ENCODE measurements around the gene RIMBP3B.
"Not testable (repeated sequence)": the region's sequence is repeated elsewhere in the genome, so short reads cannot be mapped to it uniquely, and the experiment has no call there.

RIMBP3B gene

GRCh38 chr22:21383701-21384467 is at the start of gene RIMBP3B:
Gene RIMBP3B (plus strand): TSS chr22:21383751. CDS start chr22:21383859, 108 bp downstream.
- not testable (repeated sequence) for H3K4me3 ChIP-seq (ENCODE audit: low read depth, low read length); H3K9me3 ChIP-seq (ENCODE audit: severe bottlenecking); H3K27me3 ChIP-seq (ENCODE audit: insufficient read depth, low read depth, severe bottlenecking); DNase-seq; H3K36me3 ChIP-seq; H3K27ac ChIP-seq

GRCh38 chr22:21357527-21357926 is 26.0 kb upstream of the RIMBP3B start:
- not testable (repeated sequence) for DNase-seq; H3K9me3 ChIP-seq (ENCODE audit: severe bottlenecking); H3K36me3 ChIP-seq

GRCh38 chr22:21360525-21360924 is 23.0 kb upstream of the RIMBP3B start:
- DNase-seq; H3K27ac ChIP-seq; H3K4me3 ChIP-seq (ENCODE audit: low read depth, low read length); H3K9me3 ChIP-seq (ENCODE audit: severe bottlenecking); H3K27me3 ChIP-seq (ENCODE audit: insufficient read depth, low read depth, severe bottlenecking); H3K36me3 ChIP-seq: not testable (repeated sequence)

More at GRCh38 chr22:21357527-21357926, 26.0 kb upstream of the RIMBP3B start:
- not testable (repeated sequence) for H3K27ac ChIP-seq; H3K4me3 ChIP-seq (ENCODE audit: low read depth, low read length); H3K27me3 ChIP-seq (ENCODE audit: insufficient read depth, low read depth, severe bottlenecking)

- H3K27me3 ChIP-seq (ENCODE audit: insufficient read depth, low read depth, severe bottlenecking); H3K4me3 ChIP-seq (ENCODE audit: low read depth, low read length); H3K36me3 ChIP-seq; DNase-seq; H3K9me3 ChIP-seq (ENCODE audit: severe bottlenecking); H3K27ac ChIP-seq: not testable (repeated sequence)
These were observed 21.1 kb upstream of the RIMBP3B start for GRCh38 chr22:21362473-21362872.

- not testable (repeated sequence) for H3K4me3 ChIP-seq (ENCODE audit: low read depth, low read length); DNase-seq; H3K27me3 ChIP-seq (ENCODE audit: insufficient read depth, low read depth, severe bottlenecking); H3K27ac ChIP-seq; H3K36me3 ChIP-seq; H3K9me3 ChIP-seq (ENCODE audit: severe bottlenecking)
These were observed 20.5 kb upstream of the RIMBP3B start for GRCh38 chr22:21363061-21363460.

GRCh38 chr22:21363803-21364202 is 19.7 kb upstream of the RIMBP3B start:
- H3K9me3 ChIP-seq (ENCODE audit: severe bottlenecking); H3K27me3 ChIP-seq (ENCODE audit: insufficient read depth, low read depth, severe bottlenecking); H3K27ac ChIP-seq; H3K36me3 ChIP-seq; DNase-seq; H3K4me3 ChIP-seq (ENCODE audit: low read depth, low read length): not testable (repeated sequence)

- H3K4me3 ChIP-seq (ENCODE audit: low read depth, low read length); H3K36me3 ChIP-seq; H3K27ac ChIP-seq; H3K27me3 ChIP-seq (ENCODE audit: insufficient read depth, low read depth, severe bottlenecking); H3K9me3 ChIP-seq (ENCODE audit: severe bottlenecking); DNase-seq: not testable (repeated sequence)
These were observed 19.2 kb upstream of the RIMBP3B start for GRCh38 chr22:21364362-21364761.

GRCh38 chr22:21365337-21365736 is 18.2 kb upstream of the RIMBP3B start:
- not testable (repeated sequence) for H3K27me3 ChIP-seq (ENCODE audit: insufficient read depth, low read depth, severe bottlenecking); H3K9me3 ChIP-seq (ENCODE audit: severe bottlenecking); DNase-seq; H3K27ac ChIP-seq; H3K36me3 ChIP-seq; H3K4me3 ChIP-seq (ENCODE audit: low read depth, low read length)

GRCh38 chr22:21368603-21369310 is 14.8 kb upstream of the RIMBP3B start:
- H3K4me3 ChIP-seq (ENCODE audit: low read depth, low read length); H3K9me3 ChIP-seq (ENCODE audit: severe bottlenecking); H3K36me3 ChIP-seq; H3K27ac ChIP-seq; DNase-seq; H3K27me3 ChIP-seq (ENCODE audit: insufficient read depth, low read depth, severe bottlenecking): not testable (repeated sequence)

GRCh38 chr22:21375880-21376279 is 7.7 kb upstream of the RIMBP3B start:
- not testable (repeated sequence) for H3K4me3 ChIP-seq (ENCODE audit: low read depth, low read length); H3K27me3 ChIP-seq (ENCODE audit: insufficient read depth, low read depth, severe bottlenecking); DNase-seq

GRCh38 chr22:21384468-21385357 is 1.2 kb downstream of the RIMBP3B start:
- H3K4me3 ChIP-seq (ENCODE audit: low read depth, low read length); DNase-seq; H3K36me3 ChIP-seq; H3K27ac ChIP-seq; H3K9me3 ChIP-seq (ENCODE audit: severe bottlenecking); H3K27me3 ChIP-seq (ENCODE audit: insufficient read depth, low read depth, severe bottlenecking): not testable (repeated sequence)

More at GRCh38 chr22:21375880-21376279, 7.7 kb upstream of the RIMBP3B start:
- H3K9me3 ChIP-seq (ENCODE audit: severe bottlenecking); H3K36me3 ChIP-seq; H3K27ac ChIP-seq: not testable (repeated sequence)

- not testable (repeated sequence) for H3K9me3 ChIP-seq (ENCODE audit: severe bottlenecking); DNase-seq; H3K4me3 ChIP-seq (ENCODE audit: low read depth, low read length); H3K36me3 ChIP-seq; H3K27me3 ChIP-seq (ENCODE audit: insufficient read depth, low read depth, severe bottlenecking); H3K27ac ChIP-seq
These were observed 5.9 kb downstream of the RIMBP3B start for GRCh38 chr22:21389480-21389879.

GRCh38 chr22:21390013-21390412 is 6.5 kb downstream of the RIMBP3B start:
- not testable (repeated sequence) for H3K9me3 ChIP-seq (ENCODE audit: severe bottlenecking); DNase-seq; H3K27ac ChIP-seq; H3K27me3 ChIP-seq (ENCODE audit: insufficient read depth, low read depth, severe bottlenecking); H3K36me3 ChIP-seq; H3K4me3 ChIP-seq (ENCODE audit: low read depth, low read length)

GRCh38 chr22:21394613-21395012 is 11.1 kb downstream of the RIMBP3B start:
- not testable (repeated sequence) for H3K27me3 ChIP-seq (ENCODE audit: insufficient read depth, low read depth, severe bottlenecking)

More at GRCh38 chr22:21394613-21395012, 11.1 kb downstream of the RIMBP3B start:
- not testable (repeated sequence) for H3K9me3 ChIP-seq (ENCODE audit: severe bottlenecking); H3K4me3 ChIP-seq (ENCODE audit: low read depth, low read length); H3K36me3 ChIP-seq; DNase-seq; H3K27ac ChIP-seq
